ENCODE data around the gene RASGRF1.

RASGRF1 gene

GRCh38 chr15:79101866-79102581 lies 11.4 kb upstream of the RASGRF1 start:
- DNase-seq (ENCODE audit: low spot score), result no peak

GRCh38 chr15:79099692-79100091 lies 9.1 kb upstream of the RASGRF1 start:
- no peak for DNase-seq (ENCODE audit: low spot score)

GRCh38 chr15:79094611-79095021 lies 4.0 kb upstream of the RASGRF1 start:
- DNase-seq (ENCODE audit: low spot score), result no peak

GRCh38 chr15:79093352-79093935 lies 2.9 kb upstream of the RASGRF1 start:
- DNase-seq (ENCODE audit: low spot score), result no peak

GRCh38 chr15:79092382-79092781 lies 1.8 kb upstream of the RASGRF1 start:
- no peak for DNase-seq (ENCODE audit: low spot score)

- no peak for DNase-seq (ENCODE audit: low spot score)
Measured at GRCh38 chr15:79091204-79091867, 756 bp upstream of the RASGRF1 start.

GRCh38 chr15:79089890-79090486 lies 592 bp downstream of the RASGRF1 start:
- DNase-seq (ENCODE audit: low spot score), result no peak

- DNase-seq (ENCODE audit: low spot score), result no peak
Measured at GRCh38 chr15:79089331-79089889, 1.2 kb downstream of the RASGRF1 start.

- DNase-seq (ENCODE audit: low spot score), result no peak
Measured at GRCh38 chr15:79088426-79089205, 2.0 kb downstream of the RASGRF1 start.

- no peak for DNase-seq (ENCODE audit: low spot score)
Measured at GRCh38 chr15:79086814-79087213, 3.8 kb downstream of the RASGRF1 start.

GRCh38 chr15:79084308-79084968 lies 6.1 kb downstream of the RASGRF1 start:
- no peak for DNase-seq (ENCODE audit: low spot score)

GRCh38 chr15:79083154-79083553 lies 7.4 kb downstream of the RASGRF1 start:
- no peak for DNase-seq (ENCODE audit: low spot score)

GRCh38 chr15:79082363-79083070 lies 8.1 kb downstream of the RASGRF1 start:
- DNase-seq (ENCODE audit: low spot score), result no peak

- DNase-seq (ENCODE audit: low spot score), result no peak
Measured at GRCh38 chr15:79078763-79079410, 11.7 kb downstream of the RASGRF1 start.

GRCh38 chr15:79078003-79078402 lies 12.6 kb downstream of the RASGRF1 start:
- DNase-seq (ENCODE audit: low spot score), result no peak

GRCh38 chr15:79076661-79077060 lies 13.9 kb downstream of the RASGRF1 start:
- DNase-seq (ENCODE audit: low spot score), result no peak

- DNase-seq (ENCODE audit: low spot score), result no peak
Measured at GRCh38 chr15:79075256-79075655, 15.3 kb downstream of the RASGRF1 start.

GRCh38 chr15:79073336-79073735 lies 17.2 kb downstream of the RASGRF1 start:
- DNase-seq (ENCODE audit: low spot score), result no peak

- no peak for DNase-seq (ENCODE audit: low spot score)
Measured at GRCh38 chr15:79071901-79072300, 18.7 kb downstream of the RASGRF1 start.

- no peak for DNase-seq (ENCODE audit: low spot score)
Measured at GRCh38 chr15:79068790-79069189, 21.8 kb downstream of the RASGRF1 start.
